ELF-1 (cell line): ENCODE measurements around the gene ETV7.
"Not testable (repeated sequence)": the region's sequence is repeated elsewhere in the genome, so short reads cannot be mapped to it uniquely, and the experiment has no call there.

Experiments used
- DNase-seq: peaks from one replicate; pipeline ENCODE4 v3.0.0-alpha.2; 2016; ENCODE audit warnings: low read depth, low spot score

Gene ETV7

DNA sequence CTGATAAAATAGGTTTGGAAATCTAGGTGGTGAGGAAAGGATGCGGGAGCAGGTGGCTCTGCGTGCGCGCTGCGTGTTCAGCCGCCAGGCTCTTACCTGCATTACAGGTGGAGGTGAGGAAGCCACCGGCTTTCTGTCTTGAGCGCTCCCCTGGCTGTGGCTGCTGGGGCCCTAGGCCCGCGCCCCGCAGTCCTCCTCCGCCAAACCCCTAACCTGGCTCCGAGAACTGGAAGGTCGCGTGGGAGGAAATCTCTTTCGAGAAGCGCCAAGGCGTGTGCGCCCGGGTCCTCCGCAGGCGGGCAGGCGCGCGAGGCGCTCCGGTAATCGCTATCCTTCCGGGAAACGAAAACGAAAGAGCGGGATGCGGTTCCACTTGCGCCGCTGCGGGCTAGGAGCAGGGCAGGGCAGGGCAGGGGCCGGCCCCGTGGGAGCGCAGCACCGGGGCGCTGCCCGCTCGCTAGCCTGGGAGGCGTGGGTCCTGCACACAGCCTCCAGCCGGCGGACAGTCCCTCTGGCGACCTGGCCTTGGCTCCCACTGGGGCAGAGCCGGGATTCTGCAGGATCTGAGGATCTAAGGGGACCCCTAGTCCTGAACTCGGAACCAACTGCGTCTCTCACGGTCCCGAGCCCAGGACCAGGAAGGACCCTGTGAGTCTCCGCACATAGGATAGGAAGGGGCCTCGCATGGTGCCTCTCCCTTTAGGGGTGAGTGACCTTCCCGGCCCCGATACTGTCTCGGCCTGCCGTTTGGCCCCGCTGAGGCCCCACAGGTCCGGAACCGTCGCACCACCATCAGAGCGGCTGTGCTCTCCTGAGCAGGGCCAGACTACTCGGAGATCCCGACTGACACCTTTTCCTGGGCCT is at the start of gene ETV7:
Gene ETV7, minus strand, starts transcription at position 230 of the 864 bp plus-strand sequence. Its CDS starts 128 bp downstream, at position 102.
- DNase-seq = peak; percentile 34

DNA sequence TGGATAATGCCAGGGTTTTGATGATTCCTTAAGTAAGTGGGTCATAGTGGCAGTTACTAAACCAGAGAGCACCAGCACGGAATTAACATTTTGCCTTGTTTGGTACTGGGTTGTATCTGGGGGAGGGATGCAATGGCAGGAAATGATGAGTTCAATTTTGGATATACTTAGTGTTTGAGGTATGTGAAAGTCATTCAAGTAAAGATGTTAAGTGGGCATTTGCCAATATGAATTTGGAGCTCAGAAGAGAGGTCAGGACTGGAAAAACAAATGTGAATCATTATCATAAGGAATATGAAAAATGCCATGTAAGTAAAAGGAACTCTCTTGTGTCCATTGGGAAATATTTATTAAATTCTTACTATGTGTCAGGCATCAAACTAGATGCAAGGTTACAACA is 49.0 kb upstream of the ETV7 start:
- no peak for DNase-seq

DNA sequence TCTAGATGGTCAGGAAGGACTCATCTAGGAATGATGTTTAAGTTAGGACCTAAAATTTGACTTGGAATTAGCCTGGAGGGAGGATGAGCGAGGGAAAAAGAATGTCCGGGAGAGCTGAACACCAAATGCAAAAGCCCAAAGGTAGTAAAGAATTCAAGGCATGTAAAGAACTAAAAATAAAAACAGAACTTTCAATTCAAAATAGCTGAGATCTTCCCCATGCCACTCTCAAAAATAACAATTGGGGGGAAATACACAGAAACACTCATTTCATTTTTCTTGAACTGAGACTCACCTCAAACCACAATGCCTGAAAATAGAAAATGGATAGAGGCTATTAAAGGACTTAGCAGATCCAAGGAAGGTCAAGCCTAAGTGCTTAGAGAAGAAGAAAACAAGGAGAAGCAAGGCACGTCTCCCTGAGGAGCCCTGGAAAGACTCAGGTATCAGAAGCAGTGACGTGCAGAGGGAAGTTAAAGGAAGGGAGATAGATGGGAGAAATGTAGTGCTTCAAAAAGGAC is 44.7 kb upstream of the ETV7 start:
- peak; percentile 52 for DNase-seq

DNA sequence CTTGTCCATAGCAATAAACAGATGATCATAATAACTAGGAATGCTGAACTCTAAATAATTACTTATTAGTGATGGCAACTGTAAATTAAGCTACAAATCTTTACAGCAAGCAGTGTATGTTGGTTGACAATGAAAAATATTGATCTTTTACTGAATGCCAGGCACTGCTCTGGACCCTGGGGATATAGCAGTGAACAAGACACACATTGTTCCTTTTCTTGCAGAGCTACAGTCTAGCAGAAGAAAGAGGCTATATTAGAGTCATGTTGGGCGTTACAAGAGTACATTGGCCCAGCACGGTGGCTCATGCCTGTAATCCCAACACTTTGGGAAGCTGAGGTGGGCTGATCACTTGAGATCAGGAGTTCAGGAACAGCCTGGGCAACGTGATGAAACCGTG is 43.7 kb upstream of the ETV7 start:
- no peak for DNase-seq

DNA sequence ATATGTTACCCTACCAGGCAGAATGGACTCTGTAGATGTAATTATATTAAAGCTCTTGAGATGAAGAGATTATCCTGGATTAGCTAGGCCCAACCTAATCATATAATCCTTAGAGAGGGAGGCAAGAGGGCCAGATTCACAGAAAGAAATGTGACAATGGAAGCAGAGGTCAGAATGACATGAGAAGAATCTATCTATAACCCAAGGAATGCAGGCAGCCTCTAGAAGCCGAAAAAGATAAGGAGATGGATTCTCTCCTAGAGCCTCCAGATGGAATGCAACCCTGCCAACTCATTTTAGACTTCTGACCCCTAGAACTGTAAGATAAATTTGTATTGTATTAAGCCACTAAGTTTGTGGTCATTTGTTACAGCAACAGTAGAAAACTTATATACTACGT is 42.9 kb upstream of the ETV7 start:
- no peak for DNase-seq

DNA sequence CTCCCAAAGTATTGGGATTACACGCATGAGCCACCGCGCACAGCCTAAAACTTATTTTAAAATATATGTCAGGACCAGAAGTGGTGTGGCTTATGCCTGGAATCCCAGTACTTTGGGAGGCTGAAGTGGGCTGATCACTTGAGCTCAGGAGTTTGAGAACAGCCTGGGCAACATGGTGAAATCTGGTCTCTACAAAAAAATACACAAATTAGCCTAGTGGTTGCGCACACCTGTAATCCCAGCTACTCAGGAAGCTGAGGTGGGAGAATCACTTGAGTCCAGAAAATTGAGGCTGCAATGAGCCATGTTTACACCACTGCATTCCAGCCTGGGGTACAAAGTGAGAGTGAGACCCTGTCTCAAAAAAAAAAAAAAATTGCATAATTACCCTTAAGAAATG is 41.4 kb upstream of the ETV7 start:
- DNase-seq = no peak

DNA sequence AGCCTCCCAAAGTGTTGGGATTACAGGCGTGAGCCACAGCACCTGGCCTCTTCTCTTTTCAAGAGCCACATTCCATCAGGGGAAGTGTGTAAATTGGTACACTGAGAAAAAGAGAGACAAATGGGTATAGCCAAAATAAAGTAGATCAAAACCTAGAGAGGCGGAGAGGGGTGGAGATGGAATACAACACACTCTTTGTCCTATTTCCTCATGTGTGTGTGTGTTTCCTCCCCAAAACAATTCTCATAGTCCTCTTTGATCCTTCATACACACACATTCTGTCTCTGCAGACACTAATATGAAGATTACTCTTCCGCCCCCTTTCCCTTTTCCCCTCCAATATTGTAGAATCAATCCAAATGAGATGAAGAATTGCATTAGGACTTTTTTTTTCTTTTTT is 39.2 kb upstream of the ETV7 start:
- no peak for DNase-seq

DNA sequence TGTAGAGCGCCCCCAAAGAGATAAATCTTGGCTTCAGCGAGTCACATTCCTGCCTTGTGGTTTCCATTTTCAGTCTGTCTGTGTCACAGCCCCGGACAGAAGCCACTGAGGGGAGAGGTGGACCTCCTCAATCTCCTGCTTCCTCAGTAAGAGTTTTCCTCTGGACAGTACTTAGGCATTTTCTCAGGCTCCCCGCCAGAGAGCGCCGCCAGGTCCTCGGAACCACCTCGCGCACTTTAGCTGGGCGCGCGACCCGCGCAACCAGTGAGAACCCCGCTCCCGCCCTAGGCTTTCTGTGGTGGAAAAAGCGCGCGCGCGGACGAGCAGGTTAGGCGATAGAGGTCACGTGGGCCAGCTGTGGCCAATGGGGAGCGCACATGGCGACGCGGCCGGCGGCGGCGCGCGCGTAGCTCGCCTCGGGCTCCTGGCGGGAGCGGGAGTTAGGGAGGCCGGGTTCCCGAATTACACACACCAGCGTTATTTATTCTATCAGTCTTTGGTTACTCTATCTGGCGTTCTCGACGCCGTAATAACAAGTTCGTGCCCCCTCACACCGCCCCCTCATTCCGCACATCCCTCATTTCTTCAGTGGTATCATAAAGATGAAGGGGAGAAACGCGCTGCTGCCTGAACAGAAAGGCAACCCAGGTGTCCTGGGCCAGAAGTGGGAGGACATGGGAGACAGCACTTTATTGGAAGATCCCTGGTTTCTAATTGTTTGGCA is 35.8 kb upstream of the ETV7 start:
- DNase-seq = peak; percentile 99

DNA sequence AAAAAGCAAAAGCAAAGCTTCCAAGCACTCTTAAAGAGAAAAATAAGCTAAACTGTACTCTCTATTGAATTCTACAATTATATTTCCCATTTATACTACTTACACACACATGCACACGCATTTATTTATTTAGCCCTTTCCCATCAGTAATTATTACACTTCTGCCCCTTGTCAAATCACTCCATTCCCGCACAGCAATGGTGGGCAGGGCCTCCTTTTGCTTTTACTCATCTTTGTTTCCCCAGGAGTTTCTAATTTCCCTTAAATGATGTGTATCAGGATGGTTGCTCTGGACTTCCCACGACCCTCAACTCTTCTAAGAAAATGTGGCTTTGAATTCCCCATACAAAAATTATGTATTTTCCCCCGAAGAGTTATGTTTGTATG is 35.2 kb upstream of the ETV7 start:
- no peak for DNase-seq

DNA sequence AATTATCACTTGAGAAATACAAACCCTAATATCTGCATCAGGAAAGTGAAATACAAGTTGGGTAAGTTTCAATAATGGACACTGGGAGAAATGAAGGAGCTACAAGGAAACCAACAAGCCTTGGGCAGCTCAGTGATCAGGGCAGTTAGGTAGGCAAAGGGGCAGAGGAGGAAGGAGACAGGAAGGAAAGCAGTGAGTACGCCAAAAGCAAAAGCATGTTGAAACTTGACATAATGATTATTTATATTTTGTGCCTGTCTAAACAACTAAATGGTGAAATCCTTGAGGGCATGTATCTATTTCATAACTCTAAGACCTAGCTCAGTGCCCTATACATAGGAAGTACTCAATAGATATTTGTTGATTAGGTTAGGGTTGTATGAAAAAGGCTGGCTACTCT is 31.8 kb upstream of the ETV7 start:
- DNase-seq = no peak

DNA sequence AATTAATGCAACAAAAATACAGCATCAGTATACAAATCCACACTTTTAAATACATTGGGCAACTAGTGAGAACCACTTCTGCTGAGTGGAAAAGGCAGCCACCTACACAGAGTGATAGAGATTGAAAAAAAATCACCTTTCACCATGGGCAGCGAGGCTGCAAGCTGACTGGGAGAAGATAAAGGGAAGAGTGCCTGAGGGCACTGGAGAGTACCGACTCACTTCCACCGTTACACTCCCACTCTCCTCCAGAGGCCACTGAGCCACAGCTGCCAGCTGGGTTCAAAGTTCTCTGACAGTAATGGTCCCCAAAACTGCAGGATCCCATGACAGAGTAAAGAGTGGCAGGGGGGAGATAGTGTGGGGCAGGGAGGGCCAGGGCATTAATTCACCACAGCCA is 31.1 kb upstream of the ETV7 start:
- peak; percentile 41 for DNase-seq

DNA sequence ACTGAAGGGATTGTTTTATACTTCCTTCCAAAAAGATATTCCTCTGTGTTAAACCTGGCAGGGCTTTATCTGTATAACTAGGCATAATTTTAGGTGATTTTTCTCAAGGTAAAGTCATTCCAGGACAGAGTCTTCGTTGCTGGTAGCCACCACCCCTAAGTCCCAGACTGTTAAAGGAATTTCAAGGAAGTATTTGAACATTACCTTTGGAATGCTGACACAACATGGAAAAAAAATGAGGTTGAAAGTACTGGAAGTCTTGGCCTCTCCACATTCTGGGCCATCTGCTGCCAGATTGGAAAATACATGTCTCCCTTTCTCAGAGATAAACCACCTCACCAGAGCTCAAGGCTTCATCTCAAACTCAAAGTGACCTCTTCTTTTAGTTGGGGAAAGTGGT is 27.0 kb upstream of the ETV7 start:
- no peak for DNase-seq

DNA sequence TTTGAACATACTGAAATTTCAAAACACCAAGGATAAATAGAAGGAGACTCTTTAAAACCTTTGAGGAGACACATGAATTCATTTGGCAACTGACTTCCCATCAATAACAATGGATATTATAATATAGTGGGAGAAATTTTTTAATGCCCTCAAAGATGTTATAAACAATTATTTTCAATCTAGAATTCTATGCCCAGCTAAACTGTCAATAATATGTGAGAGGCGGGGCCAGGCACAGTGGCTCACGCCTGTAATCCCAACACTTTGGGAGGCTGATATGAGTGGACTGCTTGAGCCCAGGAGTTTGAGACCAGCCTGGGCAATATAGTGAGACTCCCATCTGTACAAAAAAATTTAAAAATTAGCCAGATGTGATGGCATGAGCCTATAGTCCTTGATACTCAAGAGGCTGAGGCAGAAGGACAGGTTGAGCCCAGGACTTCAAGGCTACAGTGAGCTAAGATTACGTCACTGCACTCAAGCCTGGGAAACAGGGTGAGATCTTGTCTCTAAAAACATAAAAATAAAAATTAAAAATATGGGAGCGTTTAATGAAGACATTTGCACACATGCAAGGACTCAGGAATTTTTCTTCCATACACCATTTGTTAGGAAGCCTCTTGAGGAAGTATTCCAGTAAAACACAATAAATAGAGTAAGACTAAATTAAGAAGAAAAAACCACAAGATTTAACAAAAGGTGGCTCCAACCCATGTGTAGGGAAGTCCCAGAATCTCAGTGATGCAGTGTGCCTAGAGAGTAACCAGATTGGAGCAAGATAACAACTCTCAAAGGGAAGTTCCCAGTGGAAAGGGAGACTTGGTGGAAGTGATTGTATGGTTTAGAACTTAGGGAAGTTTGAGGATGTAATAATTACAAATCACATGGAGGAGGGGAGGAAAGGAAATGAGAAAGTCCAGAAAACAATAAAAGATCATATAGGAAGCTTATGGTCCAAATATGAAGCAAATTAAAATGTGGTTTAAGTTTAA is 26.3 kb upstream of the ETV7 start:
- no peak for DNase-seq

DNA sequence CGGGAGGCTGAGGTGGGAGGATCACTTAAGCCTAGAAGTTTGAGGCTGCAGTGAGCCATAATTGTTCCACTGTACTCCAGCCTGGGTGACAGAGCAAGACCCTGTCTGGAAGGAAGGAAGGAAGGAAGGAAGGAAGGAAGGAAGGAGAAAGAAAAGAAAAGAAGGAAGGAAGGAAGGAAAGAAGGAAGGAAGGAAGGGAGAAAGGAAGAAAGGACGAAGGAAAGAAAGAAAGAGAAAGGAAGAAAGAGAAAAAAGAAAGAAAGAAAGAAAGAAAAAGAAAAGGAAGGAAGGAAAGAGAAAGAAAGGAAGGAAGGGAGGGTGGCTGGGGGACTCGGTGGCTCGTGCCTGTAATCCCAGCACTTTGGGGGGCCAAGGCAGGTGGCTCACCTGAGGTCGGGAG is 22.2 kb upstream of the ETV7 start:
- DNase-seq = not testable (repeated sequence)

DNA sequence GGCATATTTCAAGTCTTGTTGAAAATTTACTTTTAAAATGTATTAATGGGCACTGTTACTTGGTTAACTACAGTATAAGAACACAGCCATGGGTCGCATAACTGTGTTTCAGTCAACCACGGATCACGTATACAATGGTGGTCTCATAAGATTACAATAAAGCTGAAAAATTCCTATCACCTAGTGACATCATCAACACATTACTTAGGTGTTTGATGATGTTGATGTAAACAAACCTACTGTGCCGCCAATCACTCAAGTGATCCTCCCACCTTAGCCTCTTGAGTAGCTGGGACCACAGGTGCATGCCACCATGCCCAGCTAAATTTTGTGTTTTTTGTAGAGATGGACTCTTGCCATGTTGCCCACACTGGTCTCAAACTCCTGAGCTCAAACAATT is 16.7 kb upstream of the ETV7 start:
- no peak for DNase-seq

DNA sequence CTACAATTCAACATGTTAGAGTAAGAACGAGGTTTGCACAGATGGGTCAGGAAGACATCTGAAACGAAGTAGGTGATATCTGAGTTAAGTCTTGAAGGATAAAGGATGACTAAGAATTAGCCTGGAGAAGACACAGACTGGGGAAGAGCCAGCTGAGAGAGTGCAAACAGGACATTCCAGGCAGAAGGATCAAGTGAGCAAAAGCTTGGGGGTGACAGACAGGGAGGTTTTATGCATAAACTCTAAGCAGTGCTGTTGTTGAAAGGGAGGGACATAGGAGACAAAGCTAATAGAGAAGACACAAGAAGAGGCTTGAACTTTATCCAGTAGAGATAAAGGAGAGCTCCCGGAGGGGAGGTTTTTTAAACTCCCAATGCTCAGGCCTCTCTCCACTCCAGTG is 15.0 kb upstream of the ETV7 start:
- DNase-seq = no peak

DNA sequence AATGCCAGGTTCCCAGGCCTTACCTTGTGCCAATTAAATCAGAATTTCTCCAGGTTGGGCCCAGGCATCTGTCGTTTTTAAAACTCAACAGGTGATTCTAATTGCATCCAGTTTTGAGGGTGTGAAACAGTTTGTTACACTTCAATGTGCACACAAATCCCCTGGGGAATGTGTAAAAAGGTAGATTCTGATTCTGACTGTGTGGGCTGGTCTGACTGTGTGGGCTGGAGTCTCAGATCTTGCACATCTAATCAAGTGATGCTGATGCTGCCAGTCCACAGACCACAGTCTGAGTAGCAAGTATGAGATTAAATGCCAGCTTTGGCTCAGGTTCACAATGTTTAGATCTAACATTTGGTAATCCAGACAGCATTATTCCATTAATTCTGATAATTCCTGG is 12.5 kb upstream of the ETV7 start:
- DNase-seq = no peak

DNA sequence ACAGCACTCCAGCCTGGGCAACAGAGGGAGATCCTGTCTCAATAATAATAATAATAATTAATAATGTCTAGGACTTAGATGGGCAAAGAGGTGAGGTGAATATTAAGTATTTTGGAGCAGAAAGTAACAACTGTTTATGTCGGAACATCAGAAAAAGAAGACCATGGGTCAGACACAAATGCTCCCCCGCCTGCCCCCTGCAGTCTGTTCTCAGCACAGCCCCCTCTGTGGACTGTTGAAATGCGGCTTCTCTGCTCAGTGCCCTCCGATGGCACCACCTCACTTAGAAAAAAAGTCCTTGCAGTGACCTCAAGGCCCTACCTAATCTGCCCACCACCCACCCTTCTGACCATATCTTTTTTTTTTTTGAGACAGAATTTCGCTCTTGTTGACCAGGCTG is 5.2 kb upstream of the ETV7 start:
- no peak for DNase-seq

DNA sequence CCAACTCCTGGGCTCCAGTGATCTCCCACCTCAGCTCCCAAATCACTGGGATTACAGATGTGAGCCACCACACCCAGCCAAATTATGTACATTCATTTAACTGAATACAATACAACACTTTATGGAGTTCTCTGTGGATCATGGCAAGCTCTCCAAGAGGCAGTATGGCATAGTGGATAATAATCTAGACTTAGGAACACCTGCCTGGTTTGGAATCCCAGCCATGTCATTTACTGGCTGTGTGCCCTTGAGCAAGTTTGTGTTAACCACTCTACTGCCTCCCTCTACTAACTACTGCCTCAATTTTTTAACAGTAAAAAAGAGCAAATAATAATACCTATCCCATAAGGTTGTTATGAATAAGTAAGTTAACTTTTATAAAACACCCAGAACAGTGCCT is 1.9 kb upstream of the ETV7 start:
- DNase-seq = no peak

DNA sequence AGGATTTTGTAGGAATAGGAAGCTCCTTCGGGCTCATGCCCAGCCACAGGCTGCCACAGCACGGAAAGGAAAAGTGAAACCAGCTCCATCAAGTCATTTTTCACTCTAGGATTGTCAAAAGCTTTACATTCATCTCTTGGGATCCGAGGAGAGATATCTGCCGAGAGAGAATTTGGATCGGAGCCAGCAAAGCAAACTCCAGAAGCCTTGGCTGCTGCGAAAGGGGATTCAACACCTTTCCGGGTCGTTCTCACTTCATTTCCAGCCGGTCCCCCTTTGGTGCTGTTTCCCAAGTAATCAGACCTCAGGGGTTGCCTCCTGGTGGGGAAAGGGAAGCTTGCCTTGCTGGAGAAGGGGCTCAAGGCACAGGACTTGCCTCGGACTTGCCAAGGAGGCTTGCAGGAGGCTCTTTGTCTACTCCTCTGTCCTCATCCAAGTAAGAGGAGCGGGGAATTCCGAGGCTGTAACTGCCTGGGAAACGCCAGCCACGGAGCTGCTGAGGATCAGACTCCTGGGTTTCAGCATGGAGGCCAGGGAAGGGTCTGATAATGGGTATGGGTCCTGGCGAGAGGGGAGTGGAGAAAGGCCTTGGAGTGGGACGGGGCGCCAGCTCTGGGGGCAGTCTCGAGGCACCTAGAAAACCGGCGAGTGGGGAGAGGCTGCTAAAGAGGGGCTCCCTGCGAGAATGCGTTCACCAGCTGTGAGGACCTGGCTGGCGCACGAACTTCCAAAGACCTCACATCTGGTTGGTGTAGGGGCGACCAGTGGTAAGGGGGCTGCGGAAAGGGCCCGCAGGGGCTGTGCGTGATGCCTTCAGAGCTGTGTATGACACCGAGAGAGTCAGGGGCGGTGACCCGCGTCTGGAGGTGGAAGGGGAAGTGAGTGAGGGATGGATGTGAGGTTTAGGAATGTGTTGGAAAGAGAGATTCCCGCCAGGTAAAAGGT is 702 bp downstream of the ETV7 start:
- DNase-seq = peak; percentile 60

DNA sequence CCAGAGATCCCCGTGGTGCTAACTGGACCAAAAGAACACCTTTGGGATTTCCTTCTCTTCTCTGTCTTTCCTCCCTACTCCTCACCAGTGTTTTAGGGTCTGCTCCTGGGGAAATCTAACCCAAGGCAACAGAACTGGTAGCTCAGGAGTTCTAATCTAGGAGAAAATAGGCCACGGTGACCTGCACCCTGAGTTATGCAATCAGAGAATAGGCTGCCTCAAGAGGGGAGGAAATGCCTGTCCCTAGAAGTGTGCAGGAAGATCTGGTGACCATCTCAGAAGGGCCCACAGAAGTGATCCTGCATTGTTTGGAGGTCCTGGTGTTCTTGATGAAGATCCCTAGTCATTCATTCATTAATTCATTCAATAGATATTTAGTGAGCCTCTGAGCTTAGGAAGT is 3.4 kb downstream of the ETV7 start:
- DNase-seq = no peak
